ENCODE results near the gene CCDC154.

DNA sequence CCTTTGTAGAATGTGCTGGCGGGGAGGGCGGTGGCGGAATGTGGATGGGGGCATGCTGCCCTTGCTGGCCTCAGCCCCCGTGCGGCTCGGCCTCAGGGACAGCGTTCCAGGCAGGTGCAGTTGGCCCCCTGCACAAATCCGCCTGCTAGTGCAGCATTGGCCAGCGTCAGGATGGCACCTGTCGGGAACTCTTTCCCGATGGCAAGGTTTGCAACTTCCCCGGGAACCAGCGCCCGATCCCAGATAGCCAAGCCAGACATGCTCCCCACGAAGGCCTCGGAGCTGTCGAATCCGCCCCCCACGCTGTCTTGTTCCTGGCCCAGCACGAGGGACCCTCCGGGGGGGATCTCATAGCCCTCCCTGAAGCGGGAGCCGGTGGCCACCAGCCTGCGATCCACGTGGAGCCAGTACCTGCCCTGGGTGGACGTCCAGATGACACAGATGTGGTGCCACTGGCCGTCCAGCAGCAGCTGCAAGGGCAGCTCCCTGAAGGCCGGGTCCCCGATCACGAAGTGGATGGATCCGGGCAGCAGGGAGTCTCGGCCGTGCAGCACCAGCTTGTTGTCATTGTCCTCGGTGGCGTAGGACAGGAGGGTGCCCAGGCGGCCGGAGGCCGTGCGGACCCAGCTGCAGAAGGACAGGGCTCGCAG is 41.6 kb upstream of the CCDC154 start:
- TF ChIP-seq, protein P1, sequence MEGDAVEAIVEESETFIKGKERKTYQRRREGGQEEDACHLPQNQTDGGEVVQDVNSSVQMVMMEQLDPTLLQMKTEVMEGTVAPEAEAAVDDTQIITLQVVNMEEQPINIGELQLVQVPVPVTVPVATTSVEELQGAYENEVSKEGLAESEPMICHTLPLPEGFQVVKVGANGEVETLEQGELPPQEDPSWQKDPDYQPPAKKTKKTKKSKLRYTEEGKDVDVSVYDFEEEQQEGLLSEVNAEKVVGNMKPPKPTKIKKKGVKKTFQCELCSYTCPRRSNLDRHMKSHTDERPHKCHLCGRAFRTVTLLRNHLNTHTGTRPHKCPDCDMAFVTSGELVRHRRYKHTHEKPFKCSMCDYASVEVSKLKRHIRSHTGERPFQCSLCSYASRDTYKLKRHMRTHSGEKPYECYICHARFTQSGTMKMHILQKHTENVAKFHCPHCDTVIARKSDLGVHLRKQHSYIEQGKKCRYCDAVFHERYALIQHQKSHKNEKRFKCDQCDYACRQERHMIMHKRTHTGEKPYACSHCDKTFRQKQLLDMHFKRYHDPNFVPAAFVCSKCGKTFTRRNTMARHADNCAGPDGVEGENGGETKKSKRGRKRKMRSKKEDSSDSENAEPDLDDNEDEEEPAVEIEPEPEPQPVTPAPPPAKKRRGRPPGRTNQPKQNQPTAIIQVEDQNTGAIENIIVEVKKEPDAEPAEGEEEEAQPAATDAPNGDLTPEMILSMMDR (conservative IDR thresholded peaks at IDR 0.05) = no peak
- no peak for TF ChIP-seq ZFX (IDR thresholded peaks at IDR 0.05)

Data from C4-2B (cell line).